ENCODE data around the gene TRPT1. TPM values are rescaled to one million over a fixed set of nuclear protein-coding genes. Genes with fewer than 3 reads are reported as not detected.
A peak's percentile ranks its signal among the peaks of the same experiment; 100 is the strongest.

TRPT1 gene
- total and polyA plus RNA-seq, 5 donors from 2014 or later: 14.6 to 37.0 (median 33.6) TPM

DNA sequence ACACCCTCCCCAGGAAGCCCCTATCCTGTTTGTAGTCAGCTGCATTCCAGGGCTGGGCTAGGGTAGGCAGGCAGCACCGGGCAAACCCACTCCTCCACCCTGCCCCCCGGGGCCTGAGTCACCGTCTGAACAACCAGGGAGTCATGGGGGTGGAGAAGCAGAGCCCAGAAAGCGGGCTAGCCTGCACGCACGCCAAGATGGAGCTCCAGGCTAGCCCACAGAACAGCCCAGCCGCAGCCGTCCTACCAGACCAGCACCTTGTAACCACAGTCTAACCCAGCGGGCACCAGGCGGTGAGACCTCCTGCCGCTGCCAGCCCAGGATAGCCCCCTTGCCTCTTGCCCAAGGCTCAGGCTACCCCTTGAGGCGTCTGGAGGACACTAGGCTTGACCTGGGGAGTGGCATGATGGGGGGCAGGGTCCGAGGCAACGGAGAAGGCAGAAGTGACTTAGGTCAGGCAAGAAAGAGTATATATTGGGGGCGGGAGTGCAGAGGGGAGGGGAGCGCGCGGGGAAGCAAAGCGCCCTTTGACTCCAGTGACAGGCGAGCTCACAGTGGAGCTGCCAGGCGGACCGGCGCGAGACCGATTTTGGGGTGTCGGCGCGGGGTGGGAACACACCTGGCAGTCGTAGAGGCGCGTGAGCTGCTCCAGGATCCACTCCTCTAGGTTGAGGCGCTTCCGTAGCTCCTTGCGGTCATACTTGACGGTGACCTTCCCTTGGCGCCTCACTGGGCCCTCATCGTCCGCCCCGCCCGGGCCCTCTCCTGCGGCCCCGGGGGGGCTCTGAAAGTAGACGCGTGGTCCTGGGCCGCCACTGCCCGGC is 20.0 kb upstream of the TRPT1 start:
- H3K4me3 ChIP-seq (ENCODE audit: low read depth, low read length): peak overlapping the region; percentile 37
- H3K27me3 ChIP-seq (ENCODE audit: control insufficient read depth, insufficient read depth, low read length): no peaks in the 10 kb centered on the region
- ATAC-seq (ENCODE audit: low read depth in 2 of 2) (no peak), DNase-seq (peak; percentile 38 to 62 (median 50))
- Mint-ChIP-seq H3K4me3 (peak overlapping the region; percentile 83 to 91 (median 86)), H3K27ac (peak overlapping the region in 2 of 3 donors; percentile 48 to 85), H3K27me3 (no peaks in the 10 kb centered on the region), H3K36me3 (no peaks in the 10 kb centered on the region), H3K9me3 (peaks cover 0 to 2% (median 0%) of the 10 kb centered on the region in 7 donors), H3K4me1 (peaks cover 0 to 52% (median 21%) of the 10 kb centered on the region in 4 donors)
- H3K27ac ChIP-seq (ENCODE audit: insufficient read depth, low read length, poor library complexity, severe bottlenecking): peak overlapping the region; percentile 55
- peaks cover 57% of the 10 kb centered on the region for H3K4me1 ChIP-seq (ENCODE audit: control insufficient read depth, insufficient read depth, low read length, poor library complexity, severe bottlenecking)
- H3K9me3 ChIP-seq (ENCODE audit: control insufficient read depth in 2 of 2, low read length in 2 of 2): no peaks in the 10 kb centered on the region
- H3K36me3 ChIP-seq (ENCODE audit: control insufficient read depth, insufficient read depth, low read length): peaks cover 4% of the 10 kb centered on the region

DNA sequence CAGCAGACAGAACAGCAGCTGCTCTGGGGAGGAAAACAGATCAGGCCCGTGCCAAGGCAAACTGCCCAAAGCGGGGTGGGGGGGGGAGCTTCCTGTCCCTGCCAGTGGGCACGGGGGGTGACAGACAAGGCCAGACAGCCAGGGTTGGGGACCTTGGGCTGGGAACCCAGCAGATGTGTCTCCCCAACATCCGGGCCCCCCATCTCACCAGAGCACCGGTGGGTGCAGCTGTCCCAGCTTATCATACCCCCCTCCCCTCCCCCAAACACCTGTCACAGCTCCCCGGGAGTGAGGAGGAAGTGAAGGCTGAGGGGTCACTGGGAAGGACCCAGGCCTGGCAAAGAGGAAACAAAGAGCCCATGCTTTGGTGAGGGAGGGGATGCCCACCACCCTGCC is 19.4 kb upstream of the TRPT1 start:
- H3K27me3 ChIP-seq (ENCODE audit: control insufficient read depth, insufficient read depth, low read length): no peaks in the 10 kb centered on the region
- Mint-ChIP-seq H3K27me3 (no peaks in the 10 kb centered on the region), H3K27ac (peak overlapping the region in 2 of 3 donors; percentile 5 to 85), H3K9me3 (peaks cover 0 to 2% (median 0%) of the 10 kb centered on the region in 7 donors), H3K4me1 (peaks cover 0 to 51% (median 24%) of the 10 kb centered on the region in 4 donors), H3K36me3 (no peaks in the 10 kb centered on the region), H3K4me3 (peak overlapping the region; percentile 83 to 91 (median 86))
- peaks cover 54% of the 10 kb centered on the region for H3K4me1 ChIP-seq (ENCODE audit: control insufficient read depth, insufficient read depth, low read length, poor library complexity, severe bottlenecking)
- H3K4me3 ChIP-seq (ENCODE audit: low read depth, low read length): peak overlapping the region; percentile 37
- no peaks in the 10 kb centered on the region for H3K9me3 ChIP-seq (ENCODE audit: control insufficient read depth in 2 of 2, low read length in 2 of 2)
- peak overlapping the region; percentile 55 for H3K27ac ChIP-seq (ENCODE audit: insufficient read depth, low read length, poor library complexity, severe bottlenecking)
- peaks cover 4% of the 10 kb centered on the region for H3K36me3 ChIP-seq (ENCODE audit: control insufficient read depth, insufficient read depth, low read length)
- ATAC-seq (ENCODE audit: low read depth in 2 of 2): no peak
- peak in 1 of 3 donors; percentile 52 for DNase-seq

DNA sequence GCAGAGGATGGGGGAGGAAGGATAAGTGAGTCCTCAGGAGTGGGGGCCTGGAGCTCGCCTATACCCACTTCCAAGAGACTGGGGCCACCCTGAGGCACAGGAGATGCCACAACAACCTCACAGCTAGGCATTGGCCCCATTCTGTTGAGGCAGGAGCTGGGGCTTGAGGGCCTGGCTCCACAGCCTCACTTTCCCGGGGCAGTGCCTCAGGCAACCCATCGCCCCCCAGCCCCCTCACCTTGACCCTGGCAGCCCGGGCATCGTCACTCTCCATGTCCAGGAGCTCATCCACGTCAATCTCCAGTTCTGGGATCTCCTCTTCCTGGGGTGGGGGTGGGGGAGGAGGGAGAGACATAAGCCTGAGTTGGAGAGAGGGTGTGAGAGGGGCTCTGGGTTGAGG is 19.0 kb upstream of the TRPT1 start:
- Histone ChIP-seq H3K4me3 (ENCODE audit: low read depth, low read length) (no peak overlapping the region), H3K36me3 (ENCODE audit: control insufficient read depth, insufficient read depth, low read length) (peaks cover 4% of the 10 kb centered on the region), H3K4me1 (ENCODE audit: control insufficient read depth, insufficient read depth, low read length, poor library complexity, severe bottlenecking) (peaks cover 55% of the 10 kb centered on the region), H3K9me3 (ENCODE audit: control insufficient read depth in 2 of 2, low read length in 2 of 2) (no peaks in the 10 kb centered on the region), H3K27ac (ENCODE audit: insufficient read depth, low read length, poor library complexity, severe bottlenecking) (peak overlapping the region; percentile 55), H3K27me3 (ENCODE audit: control insufficient read depth, insufficient read depth, low read length) (no peaks in the 10 kb centered on the region)
- Mint-ChIP-seq H3K36me3 (no peaks in the 10 kb centered on the region), H3K4me1 (peaks cover 0 to 53% (median 26%) of the 10 kb centered on the region in 4 donors), H3K27me3 (no peaks in the 10 kb centered on the region), H3K27ac (peak overlapping the region in 2 of 3 donors; percentile 5 to 85), H3K4me3 (peak overlapping the region; percentile 83 to 91 (median 86)), H3K9me3 (peaks cover 0 to 2% (median 0%) of the 10 kb centered on the region in 7 donors)
- ATAC-seq (ENCODE audit: low read depth in 2 of 2) (no peak), DNase-seq (no peak)

DNA sequence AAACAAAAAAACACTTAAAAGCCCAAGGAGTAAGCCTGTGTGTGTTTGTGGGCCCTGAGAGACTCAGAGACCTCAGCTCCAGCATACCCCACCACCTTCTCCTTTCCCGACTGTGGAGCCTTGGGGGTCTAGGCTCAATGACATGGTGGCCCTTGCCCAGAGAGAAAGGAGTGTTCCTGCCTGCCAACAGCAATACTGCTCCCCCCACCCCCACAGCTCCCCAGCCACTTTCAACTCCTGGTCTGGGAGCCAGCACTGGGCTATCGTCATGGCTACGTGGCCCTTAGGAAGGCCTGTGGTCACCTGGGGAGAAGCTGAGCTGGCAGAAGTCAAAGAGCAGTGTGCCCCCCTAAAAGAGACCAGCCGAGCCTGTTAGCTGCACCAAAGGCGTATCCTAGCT is 18.1 kb upstream of the TRPT1 start:
- Mint-ChIP-seq H3K9me3 (peaks cover 0 to 2% (median 0%) of the 10 kb centered on the region in 7 donors), H3K4me3 (peak overlapping the region; percentile 19 to 91 (median 62)), H3K4me1 (peaks cover 0 to 57% (median 25%) of the 10 kb centered on the region in 4 donors), H3K27ac (peak overlapping the region in 1 of 3 donors; percentile 5), H3K36me3 (no peaks in the 10 kb centered on the region), H3K27me3 (no peaks in the 10 kb centered on the region)
- no peak overlapping the region for H3K27ac ChIP-seq (ENCODE audit: insufficient read depth, low read length, poor library complexity, severe bottlenecking)
- peaks cover 57% of the 10 kb centered on the region for H3K4me1 ChIP-seq (ENCODE audit: control insufficient read depth, insufficient read depth, low read length, poor library complexity, severe bottlenecking)
- H3K4me3 ChIP-seq (ENCODE audit: low read depth, low read length): no peak overlapping the region
- H3K9me3 ChIP-seq (ENCODE audit: control insufficient read depth in 2 of 2, low read length in 2 of 2): no peaks in the 10 kb centered on the region
- ATAC-seq (ENCODE audit: low read depth in 2 of 2) (no peak), DNase-seq (no peak)
- no peaks in the 10 kb centered on the region for H3K27me3 ChIP-seq (ENCODE audit: control insufficient read depth, insufficient read depth, low read length)
- peaks cover 4% of the 10 kb centered on the region for H3K36me3 ChIP-seq (ENCODE audit: control insufficient read depth, insufficient read depth, low read length)

DNA sequence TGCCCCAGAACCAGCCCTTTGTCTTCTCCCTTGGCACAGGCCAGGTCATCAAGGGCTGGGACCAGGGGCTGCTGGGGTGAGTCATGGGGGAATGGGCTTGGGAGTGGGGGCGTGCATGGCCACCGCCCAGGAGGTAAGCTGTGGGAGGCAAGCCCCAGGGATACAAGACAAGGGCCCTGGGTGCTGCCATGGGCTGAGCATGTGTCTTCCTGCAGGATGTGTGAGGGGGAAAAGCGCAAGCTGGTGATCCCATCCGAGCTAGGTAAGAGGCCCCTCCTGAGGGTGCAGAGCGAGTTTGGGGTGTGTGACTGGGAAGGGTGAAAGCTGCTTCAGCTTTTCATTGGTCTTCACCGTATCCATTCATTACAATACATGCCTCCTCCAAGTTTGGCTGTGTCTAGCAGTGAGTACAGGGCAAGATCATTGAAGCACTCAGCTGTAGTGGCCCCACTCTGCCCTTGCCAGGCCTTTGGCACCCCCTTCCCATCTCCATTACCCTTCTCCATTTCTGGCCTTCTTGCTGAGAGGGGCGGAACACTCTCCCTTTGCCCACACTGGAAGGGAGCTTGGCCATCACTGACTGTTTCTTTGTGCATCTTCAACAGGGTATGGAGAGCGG is 17.4 kb upstream of the TRPT1 start:
- no peak for ATAC-seq (ENCODE audit: low read depth in 2 of 2)
- Mint-ChIP-seq H3K4me3 (peak overlapping the region; percentile 68 to 79 (median 74)), H3K4me1 (peaks cover 0 to 57% (median 25%) of the 10 kb centered on the region in 4 donors), H3K36me3 (no peaks in the 10 kb centered on the region), H3K27ac (peak overlapping the region in 2 of 3 donors; percentile 15 to 44), H3K27me3 (no peaks in the 10 kb centered on the region), H3K9me3 (peaks cover 0 to 2% (median 0%) of the 10 kb centered on the region in 7 donors)
- Histone ChIP-seq H3K27ac (ENCODE audit: insufficient read depth, low read length, poor library complexity, severe bottlenecking) (no peak overlapping the region), H3K36me3 (ENCODE audit: control insufficient read depth, insufficient read depth, low read length) (peaks cover 4% of the 10 kb centered on the region), H3K27me3 (ENCODE audit: control insufficient read depth, insufficient read depth, low read length) (no peaks in the 10 kb centered on the region), H3K4me3 (ENCODE audit: low read depth, low read length) (no peak overlapping the region), H3K9me3 (ENCODE audit: control insufficient read depth in 2 of 2, low read length in 2 of 2) (no peaks in the 10 kb centered on the region), H3K4me1 (ENCODE audit: control insufficient read depth, insufficient read depth, low read length, poor library complexity, severe bottlenecking) (peaks cover 57% of the 10 kb centered on the region)
- no peak for DNase-seq

- Histone ChIP-seq H3K4me3 (ENCODE audit: low read depth, low read length) (peak overlapping the region; percentile 7), H3K27me3 (ENCODE audit: control insufficient read depth, insufficient read depth, low read length) (no peaks in the 10 kb centered on the region), H3K9me3 (ENCODE audit: control insufficient read depth in 2 of 2, low read length in 2 of 2) (no peaks in the 10 kb centered on the region), H3K36me3 (ENCODE audit: control insufficient read depth, insufficient read depth, low read length) (peaks cover 4% of the 10 kb centered on the region), H3K4me1 (ENCODE audit: control insufficient read depth, insufficient read depth, low read length, poor library complexity, severe bottlenecking) (peaks cover 45% of the 10 kb centered on the region), H3K27ac (ENCODE audit: insufficient read depth, low read length, poor library complexity, severe bottlenecking) (peak overlapping the region; percentile 100)
- ATAC-seq (ENCODE audit: low read depth in 2 of 2) (peak in 1 of 2 donors; percentile 0), DNase-seq (peak in 1 of 3 donors; percentile 99)
- Mint-ChIP-seq H3K27ac (peak overlapping the region; percentile 93 to 99 (median 98)), H3K27me3 (no peaks in the 10 kb centered on the region), H3K4me3 (peak overlapping the region; percentile 87 to 98 (median 94)), H3K9me3 (no peaks in the 10 kb centered on the region), H3K4me1 (peaks cover 0 to 53% (median 20%) of the 10 kb centered on the region in 4 donors), H3K36me3 (no peaks in the 10 kb centered on the region)
Observed at GRCh38 chr11:64241491-64242374, 15.7 kb upstream of the TRPT1 start.

GRCh38 chr11:64241241-64241490 is 15.2 kb upstream of the TRPT1 start:
- Histone ChIP-seq H3K9me3 (ENCODE audit: control insufficient read depth in 2 of 2, low read length in 2 of 2) (no peaks in the 10 kb centered on the region), H3K27me3 (ENCODE audit: control insufficient read depth, insufficient read depth, low read length) (no peaks in the 10 kb centered on the region), H3K4me3 (ENCODE audit: low read depth, low read length) (no peak overlapping the region), H3K27ac (ENCODE audit: insufficient read depth, low read length, poor library complexity, severe bottlenecking) (peak overlapping the region; percentile 100), H3K4me1 (ENCODE audit: control insufficient read depth, insufficient read depth, low read length, poor library complexity, severe bottlenecking) (peaks cover 45% of the 10 kb centered on the region), H3K36me3 (ENCODE audit: control insufficient read depth, insufficient read depth, low read length) (peaks cover 4% of the 10 kb centered on the region)
- peak overlapping the region; percentile 93 to 99 (median 98) for H3K27ac Mint-ChIP-seq
- no peaks in the 10 kb centered on the region for H3K27me3 Mint-ChIP-seq
- ATAC-seq (ENCODE audit: low read depth in 2 of 2) (peak; percentile 78 to 84), DNase-seq (peak in 2 of 3 donors; percentile 99 to 100)
- peaks cover 0 to 53% (median 20%) of the 10 kb centered on the region in 4 donors for H3K4me1 Mint-ChIP-seq
- H3K36me3 Mint-ChIP-seq: no peaks in the 10 kb centered on the region
- peak overlapping the region; percentile 87 to 98 (median 94) for H3K4me3 Mint-ChIP-seq
- H3K9me3 Mint-ChIP-seq: no peaks in the 10 kb centered on the region

Measured in CD4-positive, CD25-positive, alpha-beta regulatory T cell (primary cell).